H9 (cell line): ENCODE measurements around the gene PDK2. TPM values are rescaled to one million over a fixed set of nuclear protein-coding genes. Genes with fewer than 3 reads are reported as not detected.

Experiments
- DNase-seq: peaks from one replicate; pipeline ENCODE4 v3.0.0-alpha.2; 2017
- H2AFZ ChIP-seq: one replicate; pipeline ENCODE4 v1.6.1; 2013; ENCODE audit warnings: mild to moderate bottlenecking, low read length, control low read depth, moderate library complexity
- H2AK5ac ChIP-seq: 2 replicates; pipeline ENCODE4 v1.6.1; 2013; ENCODE audit warnings: low read length, control low read depth, mixed read lengths; ENCODE audit not compliant: insufficient read length
- H2BK120ac ChIP-seq: one replicate; pipeline ENCODE4 v1.6.1; 2013; ENCODE audit warnings: low read depth, mild to moderate bottlenecking, low read length, control low read depth, inconsistent platforms; ENCODE audit not compliant: poor library complexity, severe bottlenecking
- H2BK12ac ChIP-seq: 2 replicates; pipeline ENCODE4 v1.6.1; 2013; ENCODE audit warnings: low read length, control low read depth, mixed read lengths, low read depth; ENCODE audit not compliant: insufficient read length
- H2BK15ac ChIP-seq: 2 replicates; pipeline ENCODE4 v1.6.1; 2013; ENCODE audit warnings: low read depth, low read length, control low read depth
- H2BK20ac ChIP-seq: one replicate; pipeline ENCODE4 v1.6.1; 2013; ENCODE audit warnings: low read depth, mild to moderate bottlenecking, low read length, control low read depth, inconsistent platforms; ENCODE audit not compliant: poor library complexity, severe bottlenecking
- H2BK5ac ChIP-seq: 2 replicates; pipeline ENCODE4 v1.6.1; 2013; ENCODE audit warnings: low read length, control low read depth, mixed read lengths; ENCODE audit not compliant: insufficient read length
- H3K14ac ChIP-seq: 2 replicates; pipeline ENCODE4 v1.6.1; 2013; ENCODE audit warnings: low read length, control low read depth; ENCODE audit not compliant: insufficient read depth
- H3K18ac ChIP-seq: 2 replicates; pipeline ENCODE4 v1.6.1; 2013; ENCODE audit warnings: low read depth, mild to moderate bottlenecking, mixed read lengths, low read length, control low read depth; ENCODE audit not compliant: insufficient read length
- H3K23ac ChIP-seq: 2 replicates; pipeline ENCODE4 v1.6.1; 2013; ENCODE audit warnings: low read length, control low read depth, mixed read lengths, low read depth; ENCODE audit not compliant: insufficient read length
- H3K23me2 ChIP-seq: 2 replicates; pipeline ENCODE4 v1.6.1; 2013; ENCODE audit warnings: low read depth, mild to moderate bottlenecking, mixed read lengths, low read length, control low read depth; ENCODE audit not compliant: insufficient read length, poor library complexity, severe bottlenecking
- H3K27ac ChIP-seq: 2 replicates; pipeline ENCODE4 v1.5.1; 2013; ENCODE audit warnings: low read length, control low read depth, mixed read lengths, low read depth; ENCODE audit not compliant: insufficient read length
- H3K27me3 ChIP-seq: 2 replicates; pipeline ENCODE4 v1.6.1; 2013; ENCODE audit warnings: low read length, control low read depth, inconsistent platforms; ENCODE audit not compliant: insufficient read depth
- H3K4ac ChIP-seq: 2 replicates; pipeline ENCODE4 v1.6.1; 2013; ENCODE audit warnings: low read depth, mild to moderate bottlenecking, control low read depth, inconsistent platforms, low read length, moderate library complexity
- H3K4me1 ChIP-seq: 2 replicates; pipeline ENCODE4 v1.6.1; 2013; ENCODE audit warnings: low read length, control low read depth, inconsistent platforms; ENCODE audit not compliant: insufficient read depth
- H3K4me2 ChIP-seq: 2 replicates; pipeline ENCODE4 v1.6.1; 2013; ENCODE audit warnings: low read length, control low read depth, mixed read lengths; ENCODE audit not compliant: insufficient read length, insufficient read depth
- H3K56ac ChIP-seq: 2 replicates; pipeline ENCODE4 v1.6.1; 2013; ENCODE audit warnings: low read depth, mild to moderate bottlenecking, mixed read lengths, low read length, control low read depth; ENCODE audit not compliant: insufficient read length
- H3K79me1 ChIP-seq: 2 replicates; pipeline ENCODE4 v1.6.1; 2013; ENCODE audit warnings: low read depth, mild to moderate bottlenecking, moderate library complexity, low read length, control low read depth, inconsistent platforms; ENCODE audit not compliant: insufficient read depth, poor library complexity, severe bottlenecking
- H3K79me2 ChIP-seq: 2 replicates; pipeline ENCODE4 v1.6.1; 2013; ENCODE audit warnings: low read length, control low read depth, inconsistent platforms; ENCODE audit not compliant: insufficient read depth
- H3K9ac ChIP-seq: 2 replicates; pipeline ENCODE4 v1.6.1; 2013; ENCODE audit warnings: low read length, control low read depth, mixed read lengths; ENCODE audit not compliant: insufficient read length; ENCODE audit errors: extremely low read depth
- H3K9me3 ChIP-seq: one replicate; pipeline ENCODE4 v1.6.1; 2013; ENCODE audit warnings: low read depth, low read length, inconsistent platforms; ENCODE audit not compliant: control insufficient read depth
- H3T11ph ChIP-seq: one replicate; pipeline ENCODE4 v1.6.1; 2013; ENCODE audit warnings: mild to moderate bottlenecking, low read length, control low read depth, inconsistent platforms
- H4K20me1 ChIP-seq: one replicate; pipeline ENCODE4 v1.6.1; 2013; ENCODE audit not compliant: control insufficient read depth, insufficient read length, insufficient read depth
- H4K5ac ChIP-seq: 2 replicates; pipeline ENCODE4 v1.6.1; 2013; ENCODE audit warnings: low read depth, mild to moderate bottlenecking, mixed read lengths, low read length, control low read depth; ENCODE audit not compliant: insufficient read length
- H4K8ac ChIP-seq: replicated peaks from 2 replicates; pipeline ENCODE4 v1.6.1; 2013; ENCODE audit warnings: low read length, control low read depth, mixed read lengths, low read depth; ENCODE audit not compliant: insufficient read length
- H4K91ac ChIP-seq: 2 replicates; pipeline ENCODE4 v1.6.1; 2013; ENCODE audit warnings: low read depth, mild to moderate bottlenecking, moderate library complexity, mixed read lengths, low read length, control low read depth; ENCODE audit not compliant: insufficient read length
- H3K27ac Mint-ChIP-seq, 3 experiments: 2 replicates in 2 of 3; 3 replicates in 1 of 3; pipeline ENCODE4 v1.8.0; 2020 to 2021; ENCODE audit warnings: mixed read lengths in 3 of 3, mild to moderate bottlenecking in 1 of 3, moderate library complexity in 1 of 3
- H3K27me3 Mint-ChIP-seq: 2 replicates; pipeline ENCODE4 v1.8.0; 2021; ENCODE audit warnings: low read depth, mild to moderate bottlenecking, moderate library complexity, mixed read lengths
- H3K36me3 Mint-ChIP-seq, 3 experiments: 2 replicates in 2 of 3; 3 replicates in 1 of 3; pipeline ENCODE4 v1.8.0; 2020 to 2021; ENCODE audit warnings: low read depth in 3 of 3, mixed read lengths in 3 of 3; ENCODE audit not compliant: insufficient read depth in 1 of 3
- H3K4me1 Mint-ChIP-seq, 2 experiments: 2 replicates each; pipeline ENCODE4 v1.8.0; 2020; ENCODE audit warnings: mixed read lengths in 2 of 2
- H3K4me3 Mint-ChIP-seq, 2 experiments: 2 replicates in 1 of 2; 3 replicates in 1 of 2; pipeline ENCODE4 v1.8.0; 2020 to 2021; ENCODE audit warnings: mild to moderate bottlenecking in 2 of 2, mixed read lengths in 2 of 2, moderate library complexity in 1 of 2
- H3K9me3 Mint-ChIP-seq, 2 experiments: 2 replicates in 1 of 2; 3 replicates in 1 of 2; pipeline ENCODE4 v1.8.0; 2020; ENCODE audit warnings: mild to moderate bottlenecking in 2 of 2, mixed read lengths in 2 of 2, moderate library complexity in 1 of 2
- CTCF ChIP-seq: fragments of 200-600 bp; sonication (generic); conservative IDR thresholded peaks from 3 replicates; pipeline ENCODE4 v1.8.0; 2021; ENCODE audit warnings: antibody characterized with exemption, mild to moderate bottlenecking
- WGBS: extraction: QIAGEN DNeasy Blood & Tissue Kit; methylation state at CpG from one replicate; pipeline ENCODE4 v1.1.7; 2013; ENCODE audit warnings: missing lambda C conversion rate, low lambda C conversion rate, mixed read lengths; ENCODE audit not compliant: insufficient read length; ENCODE audit errors: extremely low coverage; 5-methylcytosine and 5-hydroxymethylcytosine counted together
- total RNA-seq: library from RNA; stranded (reverse); gene quantifications from 2 replicates; pipeline ENCODE4 v1.2.1, GENCODE V29; 2021

The PDK2 gene
- total RNA-seq, 1 experiment from 2014 or later, result 19.9 TPM

DNA sequence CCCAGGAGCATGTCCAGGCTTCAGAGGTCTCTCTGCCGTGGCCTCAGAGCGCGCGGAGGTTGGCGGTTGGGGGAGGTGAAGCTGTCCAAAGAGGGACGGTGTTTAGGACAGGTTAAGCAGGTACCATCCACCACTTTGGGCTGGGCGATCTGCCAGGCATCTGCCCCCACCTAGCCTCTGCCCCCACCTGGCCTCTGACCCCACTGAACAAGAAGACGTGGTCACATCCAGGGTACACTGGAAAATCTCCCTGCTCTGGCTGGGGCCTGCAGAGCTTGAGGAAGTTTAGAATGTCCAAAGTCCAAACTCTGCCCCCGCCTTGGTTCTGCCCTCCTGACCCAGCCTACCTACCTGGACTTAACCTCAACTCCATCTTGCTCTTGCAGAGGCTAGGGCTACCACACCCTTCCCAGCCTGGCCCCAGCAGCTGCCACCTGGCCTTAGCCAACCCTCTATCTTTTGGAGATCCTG, 37.6 kb upstream of the PDK2 start:
- no CpG with 5 or more reads among the region's 9 CpGs for WGBS
- no peaks in the 10 kb centered on the region for H3K27me3 ChIP-seq
- no peak overlapping the region for H4K8ac ChIP-seq
- Mint-ChIP-seq H3K9me3 (no peaks in the 10 kb centered on the region), H3K27me3 (peaks cover 22% of the 10 kb centered on the region), H3K36me3 (no peaks in the 10 kb centered on the region), H3K27ac (peak overlapping the region in 1 of 3 experiments; percentile 63; a peak in 2 of 7 replicates), H3K4me1 (peaks cover 35 to 43% of the 10 kb centered on the region in 2 experiments), H3K4me3 (peak overlapping the region; percentile 79 to 88)
- no peak overlapping the region for H2AFZ ChIP-seq
- H3K79me2 ChIP-seq, result no peaks in the 10 kb centered on the region
- no peak overlapping the region for H2BK15ac ChIP-seq
- no peak overlapping the region for H3K4ac ChIP-seq
- H2AK5ac ChIP-seq, result no peak overlapping the region
- H3K27ac ChIP-seq, result no peak overlapping the region
- no peak overlapping the region for H3K14ac ChIP-seq
- H3K56ac ChIP-seq, result no peak overlapping the region
- H3K9me3 ChIP-seq, result no peaks in the 10 kb centered on the region
- no peak overlapping the region for H2BK120ac ChIP-seq
- no peak overlapping the region for H4K5ac ChIP-seq
- H3K23ac ChIP-seq, result no peak overlapping the region
- no peak for TF ChIP-seq CTCF
- no peak for DNase-seq
- H3K9ac ChIP-seq, result no peak overlapping the region
- H3K23me2 ChIP-seq, result peaks cover 15% of the 10 kb centered on the region
- no peak overlapping the region for H2BK20ac ChIP-seq
- no peak overlapping the region for H3T11ph ChIP-seq
- H3K4me1 ChIP-seq, result peaks cover 10% of the 10 kb centered on the region
- no peak overlapping the region for H3K18ac ChIP-seq
- H3K4me2 ChIP-seq, result peak overlapping the region; percentile 89
- no peak overlapping the region for H2BK5ac ChIP-seq
- no peak overlapping the region for H4K91ac ChIP-seq
- H2BK12ac ChIP-seq, result no peak overlapping the region
- H4K20me1 ChIP-seq, result no peaks in the 10 kb centered on the region
- no peaks in the 10 kb centered on the region for H3K79me1 ChIP-seq
